Neural crest cell (in vitro differentiated cells): ENCODE data around the gene CSKMT. TPM values are rescaled to one million over a fixed set of nuclear protein-coding genes. Genes with fewer than 3 reads are reported as not detected.
A peak's percentile ranks its signal among the peaks of the same experiment; 100 is the strongest.
"Not testable (repeated sequence)": the region's sequence is repeated elsewhere in the genome, so short reads cannot be mapped to it uniquely, and the experiment has no call there.

Source experiments
- DNase-seq: peaks from one replicate; pipeline ENCODE4 v3.0.0; 2021; ENCODE audit warnings: low read depth, mixed read lengths, low spot score
- H3K27ac Mint-ChIP-seq: one replicate; pipeline ENCODE4 v1.8.0; 2021; ENCODE audit warnings: mild to moderate bottlenecking, mixed read lengths; ENCODE audit not compliant: unreplicated experiment
- H3K27me3 Mint-ChIP-seq: 2 replicates; pipeline ENCODE4 v1.8.0; 2021; ENCODE audit warnings: low read depth, mild to moderate bottlenecking, mixed read lengths
- H3K36me3 Mint-ChIP-seq: 2 replicates; pipeline ENCODE4 v1.8.0; 2021; ENCODE audit warnings: low read depth, mild to moderate bottlenecking, mixed read lengths
- H3K4me1 Mint-ChIP-seq: 2 replicates; pipeline ENCODE4 v1.8.0; 2021; ENCODE audit warnings: mixed read lengths
- H3K4me3 Mint-ChIP-seq: one replicate; pipeline ENCODE4 v1.8.0; 2021; ENCODE audit warnings: mild to moderate bottlenecking, mixed read lengths
- H3K9me3 Mint-ChIP-seq: 2 replicates; pipeline ENCODE4 v1.8.0; 2021; ENCODE audit warnings: mixed read lengths
- CTCF ChIP-seq: fragments of 200-600 bp; sonication (generic); conservative IDR thresholded peaks from 2 replicates; pipeline ENCODE4 v1.5.0; 2021; ENCODE audit warnings: antibody characterized with exemption, mild to moderate bottlenecking
- long read RNA-seq: library from polyadenylated mRNA; unstranded; transcript quantifications from one replicate; pipeline ENCODE4 v2.0.0, GENCODE V29; 2020
- total RNA-seq: library from RNA; stranded (reverse); gene quantifications from 2 replicates; pipeline ENCODE4 v1.2.1, GENCODE V29; 2021

Gene CSKMT
- 57.0 and 60.0 TPM in 2 replicates for total RNA-seq
- long read RNA-seq, transcript CSKMT-202 (2 exons, 2,870 nt) = major isoform, 8 of 12 reads
- long read RNA-seq, partial matches to known transcripts = 0 of 12 reads
- long read RNA-seq, other reads (novel, unspliced or antisense) = 1 of 12 reads

DNA sequence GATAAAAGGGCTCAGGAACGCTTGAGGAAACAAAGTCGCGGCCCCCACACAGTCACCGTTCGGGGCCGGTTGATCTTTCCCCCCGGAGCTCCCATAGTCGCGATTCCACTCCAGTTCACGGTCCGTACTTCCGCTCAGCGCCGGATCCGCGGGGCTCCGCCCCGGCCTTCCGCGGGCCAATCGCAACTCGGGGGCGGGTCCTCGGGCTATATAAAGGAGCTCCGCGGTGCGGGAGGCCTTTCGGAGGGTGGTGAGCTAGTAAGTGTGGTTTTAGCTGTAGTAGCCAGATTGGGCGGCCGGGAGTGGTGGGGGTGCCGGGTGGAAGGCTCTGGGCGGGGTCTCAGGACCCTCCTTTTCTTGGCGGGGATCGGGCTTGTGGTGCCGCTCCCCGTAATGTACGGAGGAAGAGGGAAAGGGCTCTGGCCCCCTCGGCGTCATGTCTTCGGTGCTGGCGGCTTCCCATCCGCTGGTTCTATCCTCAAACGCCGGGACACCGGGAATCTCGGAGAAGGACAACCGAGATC lies at the start of gene CSKMT, which contains the start of gene C11orf98:
Gene CSKMT (plus strand): TSS at position 238 of the 524 bp plus-strand sequence. CDS start 568 bp downstream, outside the sequence.
Gene C11orf98 (minus strand): TSS at position 136 of the 524 bp plus-strand sequence. CDS start 41 bp downstream, at position 95.
- peaks cover 6% of the 10 kb centered on the region for H3K27me3 Mint-ChIP-seq
- H3K27ac Mint-ChIP-seq = peak within 1 kb of the TSS; percentile 98
- H3K36me3 Mint-ChIP-seq = peaks cover 15% of the 10 kb centered on the region
- DNase-seq = peak; percentile 99
- H3K9me3 Mint-ChIP-seq = no peaks in the 10 kb centered on the region
- H3K4me1 Mint-ChIP-seq = peaks cover 39% of the 10 kb centered on the region
- H3K4me3 Mint-ChIP-seq = peak within 1 kb of the TSS; percentile 100
- TF ChIP-seq CTCF = no peak

- H3K9me3 Mint-ChIP-seq = no peaks in the 10 kb centered on the region
- H3K27me3 Mint-ChIP-seq = no peaks in the 10 kb centered on the region
- no peak for TF ChIP-seq CTCF
These were observed 49.6 kb upstream of the CSKMT start for GRCh38 chr11:62615521-62615920.

GRCh38 chr11:62616957-62617356 lies 48.2 kb upstream of the CSKMT start:
- DNase-seq, H3K27me3 Mint-ChIP-seq, H3K36me3 Mint-ChIP-seq, H3K9me3 Mint-ChIP-seq, H3K4me3 Mint-ChIP-seq, H3K27ac Mint-ChIP-seq: not testable (repeated sequence)
- H3K4me1 Mint-ChIP-seq = peaks cover 27% of the 10 kb centered on the region

More at GRCh38 chr11:62615521-62615920, 49.6 kb upstream of the CSKMT start:
- Mint-ChIP-seq H3K36me3 (peaks cover 6% of the 10 kb centered on the region), H3K4me1 (peaks cover 25% of the 10 kb centered on the region), H3K27ac (no peak overlapping the region), H3K4me3 (no peak overlapping the region)
- DNase-seq = no peak

GRCh38 chr11:62621027-62621566 lies 44.0 kb upstream of the CSKMT start:
- H3K4me3 Mint-ChIP-seq = peak overlapping the region; percentile 100
- no peak for TF ChIP-seq CTCF
- H3K27me3 Mint-ChIP-seq = peaks cover 2% of the 10 kb centered on the region
- no peak for DNase-seq
- H3K27ac Mint-ChIP-seq = peak overlapping the region; percentile 99
- no peaks in the 10 kb centered on the region for H3K9me3 Mint-ChIP-seq
- H3K36me3 Mint-ChIP-seq = peaks cover 19% of the 10 kb centered on the region
- peaks cover 26% of the 10 kb centered on the region for H3K4me1 Mint-ChIP-seq

- peak within 1 kb of the TSS; percentile 100 for H3K4me3 Mint-ChIP-seq
- DNase-seq = peak; percentile 94
- TF ChIP-seq CTCF = peak; percentile 36
- H3K27me3 Mint-ChIP-seq = peaks cover 2% of the 10 kb centered on the region
- peaks cover 20% of the 10 kb centered on the region for H3K36me3 Mint-ChIP-seq
- peak within 1 kb of the TSS; percentile 99 for H3K27ac Mint-ChIP-seq
- no peaks in the 10 kb centered on the region for H3K9me3 Mint-ChIP-seq
- H3K4me1 Mint-ChIP-seq = peaks cover 26% of the 10 kb centered on the region
These were observed 43.3 kb upstream of the CSKMT start, which contains the start of gene B3GAT3 for GRCh38 chr11:62621567-62622470. B3GAT3 (minus strand) TSS chr11:62621986; CDS start chr11:62621947, 39 bp downstream.
